GM20000 (cell line): ENCODE measurements around the gene ANKMY1.

ENCODE experiments used
- DNase-seq: peaks from one replicate; pipeline ENCODE4 v3.0.0; 2012; ENCODE audit warnings: low spot score
- CTCF ChIP-seq: IDR thresholded peaks from 2 replicates; pipeline ENCODE4 v1.5.1; 2012; ENCODE audit warnings: mild to moderate bottlenecking, control low read depth; ENCODE audit errors: extremely low read depth, missing control alignments

The ANKMY1 gene

GRCh38 chr2:240458044-240458899, 99.5 kb downstream of the ANKMY1 start:
- DNase-seq: no peak
- TF ChIP-seq CTCF: no peak

GRCh38 chr2:240457223-240458043, 100.4 kb downstream of the ANKMY1 start:
- no peak for DNase-seq

GRCh38 chr2:240456447-240457222, 101.2 kb downstream of the ANKMY1 start:
- no peak for DNase-seq
- TF ChIP-seq CTCF: no peak

More at GRCh38 chr2:240457223-240458043, 100.4 kb downstream of the ANKMY1 start:
- no peak for TF ChIP-seq CTCF

- no peak for DNase-seq
Measured at GRCh38 chr2:240455647-240456446, 101.9 kb downstream of the ANKMY1 start.

GRCh38 chr2:240455272-240455646, 102.5 kb downstream of the ANKMY1 start:
- TF ChIP-seq CTCF: no peak
- no peak for DNase-seq

More at GRCh38 chr2:240455647-240456446, 101.9 kb downstream of the ANKMY1 start:
- no peak for TF ChIP-seq CTCF

- DNase-seq: no peak
- no peak for TF ChIP-seq CTCF
Measured at GRCh38 chr2:240454106-240454901, 103.5 kb downstream of the ANKMY1 start.
